ENCODE data around the gene CASKIN1.

DNA sequence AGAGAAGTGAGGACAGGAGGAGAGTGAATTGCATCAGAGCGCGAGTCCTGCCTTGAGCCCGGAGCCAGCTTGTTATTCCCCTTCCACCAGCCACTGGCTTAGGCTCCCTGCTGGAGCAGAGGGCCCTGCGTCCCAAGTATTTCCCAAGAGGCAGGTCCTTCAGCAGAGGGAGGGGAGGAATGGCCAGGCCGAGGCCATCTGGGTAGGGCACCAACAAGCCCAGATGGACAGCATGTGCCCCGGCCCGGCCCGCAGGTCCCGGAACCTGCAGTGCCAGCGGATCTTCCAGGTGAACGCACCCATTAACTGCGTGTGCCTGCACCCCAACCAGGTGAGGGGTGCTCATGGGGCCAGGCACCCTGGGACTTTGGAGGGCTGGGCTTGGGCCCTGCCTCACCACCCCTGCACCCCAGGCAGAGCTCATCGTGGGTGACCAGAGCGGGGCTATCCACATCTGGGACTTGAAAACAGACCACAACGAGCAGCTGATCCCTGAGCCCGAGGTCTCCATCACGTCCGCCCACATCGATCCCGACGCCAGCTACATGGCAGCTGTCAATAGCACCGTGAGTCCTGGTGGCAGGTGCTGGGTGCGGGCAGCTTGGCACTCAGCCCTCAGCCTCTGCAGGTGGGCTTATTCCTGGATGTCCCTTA, 10.5 kb upstream of the CASKIN1 start:
- TF ChIP-seq, protein P1, sequence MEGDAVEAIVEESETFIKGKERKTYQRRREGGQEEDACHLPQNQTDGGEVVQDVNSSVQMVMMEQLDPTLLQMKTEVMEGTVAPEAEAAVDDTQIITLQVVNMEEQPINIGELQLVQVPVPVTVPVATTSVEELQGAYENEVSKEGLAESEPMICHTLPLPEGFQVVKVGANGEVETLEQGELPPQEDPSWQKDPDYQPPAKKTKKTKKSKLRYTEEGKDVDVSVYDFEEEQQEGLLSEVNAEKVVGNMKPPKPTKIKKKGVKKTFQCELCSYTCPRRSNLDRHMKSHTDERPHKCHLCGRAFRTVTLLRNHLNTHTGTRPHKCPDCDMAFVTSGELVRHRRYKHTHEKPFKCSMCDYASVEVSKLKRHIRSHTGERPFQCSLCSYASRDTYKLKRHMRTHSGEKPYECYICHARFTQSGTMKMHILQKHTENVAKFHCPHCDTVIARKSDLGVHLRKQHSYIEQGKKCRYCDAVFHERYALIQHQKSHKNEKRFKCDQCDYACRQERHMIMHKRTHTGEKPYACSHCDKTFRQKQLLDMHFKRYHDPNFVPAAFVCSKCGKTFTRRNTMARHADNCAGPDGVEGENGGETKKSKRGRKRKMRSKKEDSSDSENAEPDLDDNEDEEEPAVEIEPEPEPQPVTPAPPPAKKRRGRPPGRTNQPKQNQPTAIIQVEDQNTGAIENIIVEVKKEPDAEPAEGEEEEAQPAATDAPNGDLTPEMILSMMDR (IDR thresholded peaks at IDR 0.05): no peak
- no peak for TF ChIP-seq POLR2A (IDR thresholded peaks at IDR 0.05)

Data from testis (tissue), 2 donors.